NCI-H2227 treated with DMSO at 0.1 percent for 48 hours (cell line): ENCODE measurements around the gene UGGT1.

Experiments
- DNase-seq: peaks from one replicate; lab custom pipeline; 2025; lab: John Stamatoyannopoulos, UW

UGGT1 gene

GRCh38 chr2:128108166-128108565 lies 17.2 kb downstream of the UGGT1 start:
- peak; percentile 71 for DNase-seq

GRCh38 chr2:128109243-128109642 lies 18.2 kb downstream of the UGGT1 start:
- no peak for DNase-seq

DNA sequence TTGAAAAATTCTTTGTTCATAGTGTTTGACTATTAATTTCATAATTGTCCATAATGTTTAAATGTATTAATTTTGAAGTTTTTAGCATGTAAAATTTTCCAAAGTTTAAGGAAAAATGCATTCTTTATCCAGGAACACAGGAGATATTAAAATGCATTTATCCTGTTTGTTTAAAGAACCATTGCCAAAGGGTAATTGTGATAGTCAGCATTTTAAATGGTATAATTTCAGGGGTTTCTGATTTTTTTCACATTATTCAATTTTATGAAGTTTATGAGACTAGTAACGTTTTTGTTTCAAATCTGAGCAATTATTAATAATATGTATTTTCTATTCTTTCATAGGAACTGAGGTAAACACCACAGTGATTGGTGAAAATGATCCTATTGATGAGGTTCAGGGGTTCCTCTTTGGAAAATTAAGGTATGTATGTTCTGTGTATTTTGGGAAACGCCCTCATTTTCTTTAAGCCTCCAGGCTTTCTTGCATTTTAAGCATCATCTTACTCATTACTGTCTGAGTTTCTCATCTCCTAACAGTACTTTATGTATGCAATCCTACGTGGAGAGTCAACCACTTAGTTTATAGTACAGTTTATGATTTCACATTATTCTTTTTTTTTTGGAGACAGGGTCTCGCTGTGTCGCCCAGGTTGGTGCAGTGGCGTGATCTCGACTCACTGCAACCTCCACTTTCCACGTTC lies 25.1 kb downstream of the UGGT1 start:
- no peak for DNase-seq

DNA sequence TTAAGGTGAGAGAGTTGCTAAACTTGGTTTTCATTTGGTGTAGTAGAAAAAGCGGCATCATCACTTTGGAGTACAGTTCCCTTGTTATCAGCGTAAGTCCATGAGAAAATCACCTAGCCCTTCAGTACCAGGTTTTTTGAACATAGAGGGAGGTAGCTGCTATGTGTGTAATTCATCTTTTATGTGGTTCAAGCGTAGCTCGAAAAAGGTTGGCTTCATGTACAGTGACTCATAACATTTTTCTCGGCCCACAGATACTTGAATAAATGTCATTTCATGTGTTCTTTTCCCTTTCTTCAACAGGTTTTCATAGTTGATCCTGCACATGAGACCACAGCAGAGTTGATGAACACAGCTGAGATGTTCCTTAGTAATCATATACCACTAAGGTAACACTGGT lies 43.6 kb downstream of the UGGT1 start:
- no peak for DNase-seq

GRCh38 chr2:128137094-128137616 lies 46.2 kb downstream of the UGGT1 start:
- DNase-seq, result no peak

- DNase-seq, result no peak
Observed at GRCh38 chr2:128139624-128140023, 48.6 kb downstream of the UGGT1 start.

DNA sequence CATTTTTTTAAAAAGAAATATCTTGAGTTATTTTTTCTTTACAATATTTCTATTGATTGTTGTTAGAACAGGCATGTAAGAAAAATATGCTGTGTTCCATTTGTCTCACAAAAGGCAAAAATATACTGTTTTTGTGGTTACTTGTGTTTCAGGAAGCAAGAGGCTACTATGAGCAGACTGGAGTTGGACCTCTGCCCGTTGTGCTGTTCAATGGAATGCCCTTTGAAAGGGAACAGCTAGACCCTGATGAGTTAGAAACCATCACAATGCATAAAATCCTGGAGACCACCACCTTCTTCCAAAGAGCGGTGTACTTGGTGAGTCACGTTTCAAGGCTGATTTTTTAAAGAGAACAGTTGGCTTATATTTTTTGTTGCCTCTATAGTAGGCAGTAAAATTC lies 54.7 kb downstream of the UGGT1 start:
- DNase-seq, result no peak

DNA sequence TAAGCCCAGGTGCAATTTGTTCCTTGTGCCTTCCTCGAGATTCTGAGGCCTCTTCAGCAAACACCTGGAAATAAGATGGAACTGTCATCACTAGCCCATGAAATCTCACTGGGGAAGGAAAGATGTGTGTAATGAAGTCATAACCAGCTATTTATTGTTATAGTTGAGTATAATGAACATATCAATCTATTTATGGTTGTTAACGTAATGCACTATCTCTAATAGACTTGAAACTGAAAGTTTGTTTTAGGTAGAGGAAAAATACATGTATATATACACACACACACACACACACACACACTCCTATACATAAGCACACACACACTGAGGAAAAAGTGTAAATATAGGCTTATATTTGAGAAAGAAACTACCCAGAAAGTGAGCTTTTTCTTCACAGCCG lies 62.8 kb downstream of the UGGT1 start:
- DNase-seq, result no peak

GRCh38 chr2:128154225-128154624 lies 63.2 kb downstream of the UGGT1 start:
- no peak for DNase-seq

DNA sequence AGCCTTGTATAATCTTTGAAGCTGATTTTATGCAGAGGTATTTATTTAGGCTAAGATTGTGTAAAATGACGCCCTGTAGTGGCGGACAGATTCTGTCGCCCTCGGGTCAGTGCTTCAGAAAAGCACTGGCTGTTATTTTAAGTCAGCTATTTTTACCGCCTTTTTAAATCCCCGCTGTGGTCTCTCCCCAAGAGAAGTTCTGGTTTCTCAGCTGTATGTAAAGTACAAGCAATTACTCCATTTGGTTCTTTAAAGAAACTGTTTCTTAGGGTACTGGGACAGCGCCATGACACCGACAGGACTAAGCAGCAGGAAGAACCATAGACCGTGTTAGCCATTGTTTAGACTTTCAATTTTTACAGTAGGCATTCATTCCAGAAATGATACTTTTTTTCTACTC lies 65.0 kb downstream of the UGGT1 start:
- peak; percentile 21 for DNase-seq

GRCh38 chr2:128156812-128157211 lies 65.8 kb downstream of the UGGT1 start:
- no peak for DNase-seq

- no peak for DNase-seq
Observed at GRCh38 chr2:128157644-128158043, 66.6 kb downstream of the UGGT1 start.

GRCh38 chr2:128158176-128158575 lies 67.2 kb downstream of the UGGT1 start:
- DNase-seq, result no peak

- DNase-seq, result no peak
Observed at GRCh38 chr2:128159437-128159836, 68.4 kb downstream of the UGGT1 start.

- no peak for DNase-seq
Observed at GRCh38 chr2:128160616-128161275, 69.7 kb downstream of the UGGT1 start.

- no peak for DNase-seq
Observed at GRCh38 chr2:128162266-128162665, 71.3 kb downstream of the UGGT1 start.

DNA sequence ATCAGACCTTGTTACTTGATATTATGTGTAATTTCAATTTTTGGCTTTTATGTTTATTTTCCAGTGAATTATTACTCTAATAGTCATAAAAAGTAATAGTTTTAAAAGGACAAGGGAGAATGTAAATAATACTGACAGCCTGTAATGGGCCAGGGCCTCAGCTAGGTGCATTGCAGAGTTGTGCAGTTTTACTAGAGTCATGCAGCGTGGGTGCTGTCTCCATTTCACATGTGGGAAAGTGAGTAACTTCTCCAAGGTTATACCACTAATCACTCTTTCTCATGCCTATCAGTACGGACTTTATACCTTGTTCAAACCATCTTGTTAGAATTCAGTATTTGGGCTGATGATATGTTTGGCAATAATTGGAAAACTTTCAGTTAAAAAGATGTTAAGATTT lies 73.3 kb downstream of the UGGT1 start:
- DNase-seq, result no peak

- DNase-seq, result no peak
Observed at GRCh38 chr2:128166746-128167353, 75.8 kb downstream of the UGGT1 start.

DNA sequence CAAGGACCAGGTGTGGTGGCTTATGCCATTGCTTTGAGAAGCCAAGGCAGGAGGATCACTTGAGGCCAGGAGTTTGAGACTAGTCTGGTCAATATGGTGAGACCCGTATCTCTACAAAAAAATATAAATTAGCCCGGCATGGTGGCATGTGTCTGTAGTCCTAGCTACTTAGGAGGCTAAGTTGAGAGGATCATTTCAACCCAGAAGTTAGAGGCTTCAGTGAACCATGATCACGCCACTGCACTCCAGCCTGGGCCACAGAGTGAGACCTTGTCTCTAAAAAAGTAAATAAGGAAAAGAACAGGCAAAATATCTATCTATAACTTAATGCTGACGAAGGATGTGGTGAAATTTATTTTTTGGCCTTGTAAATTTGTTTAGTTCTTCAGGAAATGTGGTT lies 78.1 kb downstream of the UGGT1 start:
- DNase-seq, result no peak

DNA sequence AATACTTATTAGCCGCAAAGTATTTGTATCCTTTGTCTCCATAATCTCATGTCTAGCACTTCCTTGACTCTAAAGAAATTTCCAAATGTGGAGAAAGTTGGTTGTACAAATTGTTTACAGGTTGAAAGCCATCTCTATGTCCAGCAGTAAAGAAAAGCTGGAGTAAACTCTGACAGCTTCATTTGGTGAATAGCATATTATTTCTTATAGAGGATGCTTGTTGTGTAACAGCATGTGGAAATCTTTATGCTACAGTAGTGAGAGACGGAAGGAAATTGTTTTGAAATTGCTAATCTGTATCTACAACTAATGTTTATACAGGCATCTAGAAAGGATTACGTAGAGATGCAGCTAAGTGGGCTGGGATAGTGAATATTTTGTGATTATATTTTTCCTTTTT lies 78.5 kb downstream of the UGGT1 start:
- no peak for DNase-seq

DNA sequence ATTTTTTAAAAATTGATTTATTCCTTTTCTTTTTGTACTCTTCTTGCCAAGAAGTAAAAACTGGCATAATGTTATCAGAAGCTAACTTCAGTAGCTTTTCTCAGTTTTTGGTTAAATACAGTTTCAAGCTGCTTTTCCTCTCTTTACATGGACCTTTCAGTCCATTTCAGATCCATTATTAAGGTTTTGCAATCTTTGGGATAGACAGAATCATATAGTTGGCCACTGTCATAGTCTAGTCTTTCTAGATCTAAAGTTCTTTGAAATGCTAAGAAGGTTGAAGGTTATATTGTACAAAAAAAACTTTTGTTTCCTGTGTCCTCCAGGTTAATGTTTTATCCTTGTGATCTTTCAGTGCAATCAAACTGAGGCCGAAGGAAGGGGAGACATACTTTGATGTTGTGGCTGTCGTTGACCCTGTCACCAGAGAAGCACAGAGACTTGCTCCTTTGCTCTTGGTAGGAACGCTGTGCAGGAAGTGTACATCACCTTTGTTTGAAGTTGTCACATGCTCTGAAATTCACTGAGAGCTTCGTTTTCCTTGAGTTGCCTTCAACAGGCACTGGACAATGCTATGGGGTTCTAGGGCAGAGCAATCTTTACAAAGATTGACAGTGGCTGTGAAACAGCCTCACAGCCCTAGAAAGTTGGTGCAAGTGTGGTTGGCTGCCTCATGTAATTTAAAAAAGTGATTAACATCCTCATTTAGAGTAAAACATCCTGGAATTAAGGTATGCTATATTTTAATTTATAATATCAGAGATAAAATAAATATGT lies 79.1 kb downstream of the UGGT1 start:
- no peak for DNase-seq

DNA sequence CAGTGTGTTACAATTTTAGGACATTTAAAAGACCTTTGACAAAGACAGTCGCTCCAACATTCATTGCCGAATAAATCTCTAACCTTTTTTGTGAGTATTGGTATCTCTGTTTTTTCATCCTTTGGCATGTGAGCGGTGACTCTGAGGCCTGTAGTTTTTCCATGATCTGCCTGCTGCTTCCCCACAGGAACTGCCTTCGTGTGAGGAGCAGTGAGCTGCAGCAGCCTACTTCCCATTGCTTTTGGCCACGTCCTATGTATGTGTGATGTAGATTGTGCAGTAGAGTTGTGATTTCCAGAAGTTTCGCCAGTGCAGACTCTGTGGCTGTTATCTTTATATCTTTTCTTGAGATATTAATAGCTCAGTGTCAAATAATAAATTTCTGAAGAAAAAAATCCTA lies 79.8 kb downstream of the UGGT1 start:
- no peak for DNase-seq

- no peak for DNase-seq
Observed at GRCh38 chr2:128172191-128172590, 81.2 kb downstream of the UGGT1 start.
